NK-92 (cell line): ENCODE measurements around the gene CACNG7.

Source experiments
- DNase-seq: peaks from one replicate; lab custom pipeline; 2025; ENCODE audit not compliant: unreplicated experiment; lab: John Stamatoyannopoulos, UW

The CACNG7 gene

GRCh38 chr19:53951436-53951835 is 42.4 kb downstream of the CACNG7 start:
- no peak for DNase-seq

GRCh38 chr19:53951947-53952346 is 42.9 kb downstream of the CACNG7 start:
- no peak for DNase-seq

- DNase-seq: no peak
Measured at GRCh38 chr19:53953383-53953782, 44.3 kb downstream of the CACNG7 start.

GRCh38 chr19:53957448-53958167 is 48.5 kb downstream of the CACNG7 start:
- no peak for DNase-seq

- no peak for DNase-seq
Measured at GRCh38 chr19:53958168-53958571, 49.1 kb downstream of the CACNG7 start.

GRCh38 chr19:53958823-53959757 is 50.0 kb downstream of the CACNG7 start:
- DNase-seq: no peak

- no peak for DNase-seq
Measured at GRCh38 chr19:53960187-53960586, 51.1 kb downstream of the CACNG7 start.

GRCh38 chr19:53960886-53961285 is 51.8 kb downstream of the CACNG7 start:
- DNase-seq: no peak

- no peak for DNase-seq
Measured at GRCh38 chr19:53961523-53962356, 52.7 kb downstream of the CACNG7 start.

GRCh38 chr19:53962887-53963431 is 53.9 kb downstream of the CACNG7 start, which contains the start of gene CACNG8:
CACNG8 (plus strand) TSS chr19:53962937.
- no peak for DNase-seq

GRCh38 chr19:53965091-53965490 is 56.0 kb downstream of the CACNG7 start:
- no peak for DNase-seq

GRCh38 chr19:53966931-53967330 is 57.9 kb downstream of the CACNG7 start:
- no peak for DNase-seq

GRCh38 chr19:53969366-53969765 is 60.3 kb downstream of the CACNG7 start:
- DNase-seq: no peak

GRCh38 chr19:53971673-53972072 is 62.6 kb downstream of the CACNG7 start:
- no peak for DNase-seq

- no peak for DNase-seq
Measured at GRCh38 chr19:53977429-53977990, 68.4 kb downstream of the CACNG7 start.

GRCh38 chr19:53977991-53978731 is 69.1 kb downstream of the CACNG7 start:
- DNase-seq: no peak

GRCh38 chr19:53978975-53979801 is 70.1 kb downstream of the CACNG7 start:
- DNase-seq: no peak

GRCh38 chr19:53980539-53981375 is 71.7 kb downstream of the CACNG7 start:
- no peak for DNase-seq
